Osteoblast (primary cell): Measurements from ENCODE around the gene CCR3. TPM values are rescaled to one million over a fixed set of nuclear protein-coding genes. Genes with fewer than 3 reads are reported as not detected.
A peak's percentile ranks its signal among the peaks of the same experiment; 100 is the strongest.

ENCODE experiments used
- DNase-seq: peaks from one replicate; pipeline ENCODE4 v3.0.0; 2011; ENCODE audit warnings: low spot score, mixed read lengths; ENCODE audit not compliant: insufficient read length; ENCODE audit errors: missing footprints
- H2AFZ ChIP-seq: 2 replicates; pipeline ENCODE4 v1.6.0; 2011; ENCODE audit warnings: mild to moderate bottlenecking, low read length
- H3K27ac ChIP-seq: 2 replicates; pipeline ENCODE4 v1.5.1; 2011; ENCODE audit warnings: mild to moderate bottlenecking, low read depth, low read length, moderate library complexity
- H3K27me3 ChIP-seq: 2 replicates; pipeline ENCODE4 v1.6.0; 2012; ENCODE audit warnings: mild to moderate bottlenecking, control low read depth, inconsistent platforms, low read length, moderate library complexity; ENCODE audit not compliant: insufficient read depth
- H3K36me3 ChIP-seq: 2 replicates; pipeline ENCODE4 v1.5.1; 2011; ENCODE audit warnings: mild to moderate bottlenecking, low read length, control low read depth, moderate library complexity; ENCODE audit not compliant: insufficient read depth
- H3K4me1 ChIP-seq: 2 replicates; pipeline ENCODE4 v1.5.1; 2011; ENCODE audit warnings: mild to moderate bottlenecking, low read length, control low read depth, moderate library complexity; ENCODE audit not compliant: insufficient read depth
- H3K4me2 ChIP-seq: 2 replicates; pipeline ENCODE4 v1.6.0; 2011; ENCODE audit warnings: mild to moderate bottlenecking, low read length; ENCODE audit not compliant: insufficient read depth
- H3K4me3 ChIP-seq: fragments of 200-600 bp; sonication (generic); 3 replicates; pipeline ENCODE4 v1.5.1; 2012; ENCODE audit warnings: mild to moderate bottlenecking, low read length, inconsistent platforms; ENCODE audit not compliant: insufficient read depth
- H3K79me2 ChIP-seq: 2 replicates; pipeline ENCODE4 v1.6.0; 2012; ENCODE audit warnings: mild to moderate bottlenecking, low read length, control low read depth, inconsistent platforms; ENCODE audit not compliant: insufficient read depth
- H3K9me3 ChIP-seq: 2 replicates; pipeline ENCODE4 v1.5.1; 2011; ENCODE audit warnings: low read depth, low read length, control low read depth
- H4K20me1 ChIP-seq: 2 replicates; pipeline ENCODE4 v1.6.0; 2012; ENCODE audit warnings: mild to moderate bottlenecking, low read length, control low read depth; ENCODE audit not compliant: insufficient read depth
- CTCF ChIP-seq: IDR thresholded peaks from 2 replicates; pipeline ENCODE4 v1.5.1; 2011; ENCODE audit warnings: mild to moderate bottlenecking, low read depth, low read length, moderate library complexity; ENCODE audit errors: extremely low read depth
- total RNA-seq: library from RNA; depleted of rRNA; stranded (reverse); fragments of >200 nt; gene quantifications from 2 replicates; pipeline ENCODE4 v1.2.3, GENCODE V29; 2012

Gene CCR3
- total RNA-seq, 1 donor: not detected

- no peaks in the 10 kb centered on the region for H3K36me3 ChIP-seq
- no peaks in the 10 kb centered on the region for H4K20me1 ChIP-seq
- no peak within 1 kb of the TSS for H3K4me2 ChIP-seq
- no peaks in the 10 kb centered on the region for H3K9me3 ChIP-seq
- H3K4me3 ChIP-seq: no peak within 1 kb of the TSS
- H3K79me2 ChIP-seq: no peaks in the 10 kb centered on the region
- no peak for DNase-seq
- peak within 1 kb of the TSS; percentile 2 for H2AFZ ChIP-seq
- H3K27ac ChIP-seq: no peak within 1 kb of the TSS
- H3K4me1 ChIP-seq: peaks cover 19% of the 10 kb centered on the region
- TF ChIP-seq CTCF: peak; percentile 75
- peaks cover 22% of the 10 kb centered on the region for H3K27me3 ChIP-seq
Observed at GRCh38 chr3:46208167-46208704, 34.0 kb upstream of the CCR3 start, which contains the start of gene CCR1. Gene CCR1, minus strand, starts transcription at chr3:46208313. Its CDS starts 4,000 bp downstream, at chr3:46204313.

GRCh38 chr3:46209053-46209452 lies 33.2 kb upstream of the CCR3 start:
- peaks cover 29% of the 10 kb centered on the region for H3K27me3 ChIP-seq
- no peak overlapping the region for H2AFZ ChIP-seq
- H3K4me2 ChIP-seq: no peak overlapping the region
- TF ChIP-seq CTCF: no peak
- H3K79me2 ChIP-seq: no peaks in the 10 kb centered on the region
- DNase-seq: peak; percentile 37
- H3K4me1 ChIP-seq: peaks cover 19% of the 10 kb centered on the region
- H3K4me3 ChIP-seq: no peak overlapping the region
- no peaks in the 10 kb centered on the region for H3K9me3 ChIP-seq
- H4K20me1 ChIP-seq: no peaks in the 10 kb centered on the region
- H3K36me3 ChIP-seq: no peaks in the 10 kb centered on the region
- H3K27ac ChIP-seq: no peak overlapping the region

- H3K79me2 ChIP-seq: no peaks in the 10 kb centered on the region
- no peak overlapping the region for H3K4me3 ChIP-seq
- no peaks in the 10 kb centered on the region for H3K9me3 ChIP-seq
- H3K4me1 ChIP-seq: peaks cover 19% of the 10 kb centered on the region
- TF ChIP-seq CTCF: no peak
- H3K27ac ChIP-seq: no peak overlapping the region
- peaks cover 33% of the 10 kb centered on the region for H3K27me3 ChIP-seq
- DNase-seq: peak; percentile 78
- no peaks in the 10 kb centered on the region for H3K36me3 ChIP-seq
- no peaks in the 10 kb centered on the region for H4K20me1 ChIP-seq
- no peak overlapping the region for H2AFZ ChIP-seq
- H3K4me2 ChIP-seq: no peak overlapping the region
Observed at GRCh38 chr3:46209746-46210470, 32.4 kb upstream of the CCR3 start.

GRCh38 chr3:46212101-46212500 lies 30.2 kb upstream of the CCR3 start:
- Histone ChIP-seq H3K36me3 (no peaks in the 10 kb centered on the region), H3K4me3 (no peak overlapping the region), H3K79me2 (no peaks in the 10 kb centered on the region), H4K20me1 (no peaks in the 10 kb centered on the region), H3K27ac (no peak overlapping the region), H3K9me3 (no peaks in the 10 kb centered on the region), H3K27me3 (peaks cover 30% of the 10 kb centered on the region), H3K4me2 (no peak overlapping the region), H3K4me1 (peaks cover 19% of the 10 kb centered on the region), H2AFZ (no peak overlapping the region)
- DNase-seq: no peak
- no peak for TF ChIP-seq CTCF
